Ishikawa (cell line): ENCODE data around the gene WDR88.

Experiments used
- CEBPB ChIP-seq: IDR thresholded peaks from 2 replicates; pipeline ENCODE4 v1.6.1; 2012
- CREB1 ChIP-seq: IDR thresholded peaks from 2 replicates; pipeline ENCODE4 v1.6.1; 2012; ENCODE audit warnings: low read depth
- EGR1 ChIP-seq: IDR thresholded peaks from 2 replicates; pipeline ENCODE4 v1.6.1; 2012
- EP300 ChIP-seq: IDR thresholded peaks from 2 replicates; pipeline ENCODE4 v1.6.1; 2012; ENCODE audit warnings: borderline replicate concordance
- FOXM1 ChIP-seq: IDR thresholded peaks from 2 replicates; pipeline ENCODE4 v1.6.1; 2012; ENCODE audit warnings: low read depth, borderline replicate concordance
- NFIC ChIP-seq: IDR thresholded peaks from 2 replicates; pipeline ENCODE4 v1.6.1; 2012
- RAD21 ChIP-seq: IDR thresholded peaks from 2 replicates; pipeline ENCODE4 v1.6.1; 2012; ENCODE audit warnings: low read depth
- TAF1 ChIP-seq: IDR thresholded peaks from 2 replicates; pipeline ENCODE4 v1.6.1; 2012; ENCODE audit warnings: low read depth, mild to moderate bottlenecking
- TCF12 ChIP-seq: IDR thresholded peaks from 2 replicates; pipeline ENCODE4 v1.6.1; 2012; ENCODE audit warnings: low read depth
- TEAD4 ChIP-seq: IDR thresholded peaks from 2 replicates; pipeline ENCODE4 v1.6.1; 2012
- YY1 ChIP-seq: IDR thresholded peaks from 2 replicates; pipeline ENCODE4 v1.6.1; 2012; ENCODE audit warnings: low read depth
- ZBTB7A ChIP-seq: IDR thresholded peaks from 2 replicates; pipeline ENCODE4 v1.6.1; 2012; ENCODE audit warnings: low read depth
- TF ChIP-seq, protein P1 (sequence below): IDR thresholded peaks from 2 replicates; pipeline ENCODE4 v1.6.1; 2012; ENCODE audit warnings: low read depth, mild to moderate bottlenecking
- TF ChIP-seq, protein P2 (sequence below): IDR thresholded peaks from 2 replicates; pipeline ENCODE4 v1.6.1; 2012
- TF ChIP-seq, protein P3 (sequence below): IDR thresholded peaks from 2 replicates; pipeline ENCODE4 v1.6.1; 2012

The WDR88 gene

DNA sequence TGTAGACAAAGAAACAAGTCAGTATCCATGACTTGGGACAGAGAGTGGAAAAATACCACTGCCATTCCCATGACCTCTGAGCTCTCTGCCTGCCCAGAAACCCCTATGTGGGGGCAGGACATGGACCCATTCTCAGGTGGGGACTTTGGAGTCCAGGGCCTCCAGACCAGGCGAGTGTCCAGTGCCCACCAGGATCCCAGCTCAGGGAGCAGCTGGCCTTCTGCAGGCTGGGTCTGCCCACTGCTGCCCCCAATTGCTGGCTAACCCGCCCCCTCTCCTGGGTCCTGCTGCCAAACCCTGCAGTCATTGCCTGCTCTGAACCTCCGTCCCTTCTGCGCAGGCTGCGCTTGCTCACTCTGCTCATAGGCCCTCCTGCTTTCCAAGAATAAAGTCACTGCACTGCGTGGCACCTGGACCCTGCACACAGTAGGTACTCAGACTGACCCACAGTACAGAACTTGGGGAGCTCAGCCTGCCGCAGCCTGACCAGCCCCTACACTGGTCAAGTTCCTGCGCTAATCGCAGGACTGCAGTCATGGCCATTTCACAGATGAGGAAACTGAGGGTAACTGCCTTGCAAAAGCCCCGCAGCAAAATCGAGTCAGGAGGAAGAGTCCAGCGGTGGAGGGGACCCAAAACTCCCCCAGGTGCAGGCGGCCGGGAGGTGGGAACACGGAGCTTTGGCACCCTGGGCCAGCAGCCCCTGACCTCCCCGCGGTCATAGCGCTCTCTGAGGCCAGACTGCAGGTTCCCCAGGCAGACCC is 93.0 kb downstream of the WDR88 start:
- TF ChIP-seq CEBPB (no peak), CREB1 (no peak), ZBTB7A (no peak), FOXM1 (no peak), EGR1 (no peak), NFIC (no peak), EP300 (no peak), TAF1 (no peak), RAD21 (no peak), YY1 (no peak), TCF12 (no peak), TEAD4 (no peak)
- TF ChIP-seq, protein P1, sequence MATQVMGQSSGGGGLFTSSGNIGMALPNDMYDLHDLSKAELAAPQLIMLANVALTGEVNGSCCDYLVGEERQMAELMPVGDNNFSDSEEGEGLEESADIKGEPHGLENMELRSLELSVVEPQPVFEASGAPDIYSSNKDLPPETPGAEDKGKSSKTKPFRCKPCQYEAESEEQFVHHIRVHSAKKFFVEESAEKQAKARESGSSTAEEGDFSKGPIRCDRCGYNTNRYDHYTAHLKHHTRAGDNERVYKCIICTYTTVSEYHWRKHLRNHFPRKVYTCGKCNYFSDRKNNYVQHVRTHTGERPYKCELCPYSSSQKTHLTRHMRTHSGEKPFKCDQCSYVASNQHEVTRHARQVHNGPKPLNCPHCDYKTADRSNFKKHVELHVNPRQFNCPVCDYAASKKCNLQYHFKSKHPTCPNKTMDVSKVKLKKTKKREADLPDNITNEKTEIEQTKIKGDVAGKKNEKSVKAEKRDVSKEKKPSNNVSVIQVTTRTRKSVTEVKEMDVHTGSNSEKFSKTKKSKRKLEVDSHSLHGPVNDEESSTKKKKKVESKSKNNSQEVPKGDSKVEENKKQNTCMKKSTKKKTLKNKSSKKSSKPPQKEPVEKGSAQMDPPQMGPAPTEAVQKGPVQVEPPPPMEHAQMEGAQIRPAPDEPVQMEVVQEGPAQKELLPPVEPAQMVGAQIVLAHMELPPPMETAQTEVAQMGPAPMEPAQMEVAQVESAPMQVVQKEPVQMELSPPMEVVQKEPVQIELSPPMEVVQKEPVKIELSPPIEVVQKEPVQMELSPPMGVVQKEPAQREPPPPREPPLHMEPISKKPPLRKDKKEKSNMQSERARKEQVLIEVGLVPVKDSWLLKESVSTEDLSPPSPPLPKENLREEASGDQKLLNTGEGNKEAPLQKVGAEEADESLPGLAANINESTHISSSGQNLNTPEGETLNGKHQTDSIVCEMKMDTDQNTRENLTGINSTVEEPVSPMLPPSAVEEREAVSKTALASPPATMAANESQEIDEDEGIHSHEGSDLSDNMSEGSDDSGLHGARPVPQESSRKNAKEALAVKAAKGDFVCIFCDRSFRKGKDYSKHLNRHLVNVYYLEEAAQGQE: no peak
- TF ChIP-seq, protein P2, sequence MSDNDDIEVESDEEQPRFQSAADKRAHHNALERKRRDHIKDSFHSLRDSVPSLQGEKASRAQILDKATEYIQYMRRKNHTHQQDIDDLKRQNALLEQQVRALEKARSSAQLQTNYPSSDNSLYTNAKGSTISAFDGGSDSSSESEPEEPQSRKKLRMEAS: no peak
- TF ChIP-seq, protein P3, sequence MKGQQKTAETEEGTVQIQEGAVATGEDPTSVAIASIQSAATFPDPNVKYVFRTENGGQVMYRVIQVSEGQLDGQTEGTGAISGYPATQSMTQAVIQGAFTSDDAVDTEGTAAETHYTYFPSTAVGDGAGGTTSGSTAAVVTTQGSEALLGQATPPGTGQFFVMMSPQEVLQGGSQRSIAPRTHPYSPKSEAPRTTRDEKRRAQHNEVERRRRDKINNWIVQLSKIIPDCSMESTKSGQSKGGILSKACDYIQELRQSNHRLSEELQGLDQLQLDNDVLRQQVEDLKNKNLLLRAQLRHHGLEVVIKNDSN: no peak
